ENCODE measurements around the gene RAD51B. TPM values are rescaled to one million over a fixed set of nuclear protein-coding genes. Genes with fewer than 3 reads are reported as not detected.

The RAD51B gene
- total RNA-seq, 1 experiment from 2014 or later, result 16.7 TPM

DNA sequence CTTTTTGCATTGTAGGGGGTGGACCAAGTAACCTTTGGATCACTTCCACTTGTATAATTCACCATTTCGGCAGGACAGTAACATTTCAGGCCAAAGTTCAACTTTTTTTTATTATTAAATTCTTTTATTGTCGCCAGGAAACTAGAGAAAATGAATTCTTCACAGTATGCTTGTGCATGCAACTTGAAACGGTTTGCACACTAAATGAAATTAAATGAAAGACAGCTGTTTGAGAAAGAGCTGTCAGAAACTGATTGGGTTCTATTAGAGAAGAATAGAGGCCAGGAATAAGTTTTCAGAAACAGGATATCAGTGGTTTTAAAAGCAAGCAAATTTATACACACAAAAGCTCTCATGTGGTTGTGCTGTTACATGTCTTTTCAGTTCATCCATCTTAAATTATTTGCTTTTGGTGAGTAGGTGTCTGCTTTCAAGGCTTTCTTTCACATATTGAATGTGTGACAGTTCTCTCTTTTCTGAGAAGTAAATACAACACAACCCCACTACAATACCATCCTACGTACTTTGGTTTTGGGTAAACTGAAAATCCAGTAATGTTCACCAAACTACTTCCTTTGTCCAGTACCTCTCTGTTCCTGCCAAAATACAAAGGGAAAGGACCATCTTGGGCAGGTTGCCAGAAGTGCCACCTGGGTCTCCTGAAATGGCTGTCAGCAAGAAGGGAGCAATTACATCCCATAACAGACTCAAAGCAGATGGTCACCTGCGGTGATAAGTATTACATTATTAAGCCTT, 291.7 kb downstream of the RAD51B start:
- no peak overlapping the region for H3K27ac ChIP-seq (ENCODE audit: insufficient read length, low read depth, low read length)
- no CpG with 5 or more reads among the region's 5 CpGs for WGBS (ENCODE audit: extremely low coverage, insufficient read length, low lambda C conversion rate)
- Mint-ChIP-seq H3K9me3 (no peaks in the 10 kb centered on the region), H3K27me3 (ENCODE audit: low read depth) (no peaks in the 10 kb centered on the region), H3K4me3 (no peak overlapping the region), H3K36me3 (ENCODE audit: insufficient read depth in 1 of 3, low read depth in 3 of 3) (no peaks in the 10 kb centered on the region), H3K4me1 (peaks cover 3 to 24% of the 10 kb centered on the region in 2 experiments; a peak in 3 of 4 replicates), H3K27ac (no peak overlapping the region)
- H4K91ac ChIP-seq (ENCODE audit: insufficient read length, low read depth, low read length), result no peak overlapping the region
- no peaks in the 10 kb centered on the region; the same call in 1 of the 2 replicates for H3K27me3 ChIP-seq (ENCODE audit: insufficient read depth, low read length)
- H3K18ac ChIP-seq (ENCODE audit: insufficient read length, low read depth, low read length), result no peak overlapping the region
- TF ChIP-seq, protein P1, sequence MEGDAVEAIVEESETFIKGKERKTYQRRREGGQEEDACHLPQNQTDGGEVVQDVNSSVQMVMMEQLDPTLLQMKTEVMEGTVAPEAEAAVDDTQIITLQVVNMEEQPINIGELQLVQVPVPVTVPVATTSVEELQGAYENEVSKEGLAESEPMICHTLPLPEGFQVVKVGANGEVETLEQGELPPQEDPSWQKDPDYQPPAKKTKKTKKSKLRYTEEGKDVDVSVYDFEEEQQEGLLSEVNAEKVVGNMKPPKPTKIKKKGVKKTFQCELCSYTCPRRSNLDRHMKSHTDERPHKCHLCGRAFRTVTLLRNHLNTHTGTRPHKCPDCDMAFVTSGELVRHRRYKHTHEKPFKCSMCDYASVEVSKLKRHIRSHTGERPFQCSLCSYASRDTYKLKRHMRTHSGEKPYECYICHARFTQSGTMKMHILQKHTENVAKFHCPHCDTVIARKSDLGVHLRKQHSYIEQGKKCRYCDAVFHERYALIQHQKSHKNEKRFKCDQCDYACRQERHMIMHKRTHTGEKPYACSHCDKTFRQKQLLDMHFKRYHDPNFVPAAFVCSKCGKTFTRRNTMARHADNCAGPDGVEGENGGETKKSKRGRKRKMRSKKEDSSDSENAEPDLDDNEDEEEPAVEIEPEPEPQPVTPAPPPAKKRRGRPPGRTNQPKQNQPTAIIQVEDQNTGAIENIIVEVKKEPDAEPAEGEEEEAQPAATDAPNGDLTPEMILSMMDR (conservative IDR thresholded peaks at IDR 0.05), result no peak
- H2BK15ac ChIP-seq (ENCODE audit: low read depth, low read length), result no peak overlapping the region; the same call in 1 of the 2 replicates
- no peak overlapping the region for H3K4me2 ChIP-seq (ENCODE audit: insufficient read depth, insufficient read length, low read length)
- no peaks in the 10 kb centered on the region for H3K9me3 ChIP-seq (ENCODE audit: control insufficient read depth, low read depth, low read length)
- no peak overlapping the region for H2AK5ac ChIP-seq (ENCODE audit: insufficient read length, low read length)
- H4K8ac ChIP-seq (replicated peaks; ENCODE audit: insufficient read length, low read depth, low read length), result no peak overlapping the region
- no peak overlapping the region for H3T11ph ChIP-seq (ENCODE audit: low read length)
- H4K5ac ChIP-seq (ENCODE audit: insufficient read length, low read depth, low read length), result no peak overlapping the region
- DNase-seq, result no peak
- no peaks in the 10 kb centered on the region for H3K79me2 ChIP-seq (ENCODE audit: insufficient read depth, low read length)
- no peak overlapping the region for H3K9ac ChIP-seq (ENCODE audit: extremely low read depth, insufficient read length, low read length)
- no peaks in the 10 kb centered on the region for H3K79me1 ChIP-seq (ENCODE audit: insufficient read depth, low read depth, low read length, poor library complexity, severe bottlenecking)
- H3K14ac ChIP-seq (ENCODE audit: insufficient read depth, low read length), result no peak overlapping the region
- H3K56ac ChIP-seq (ENCODE audit: insufficient read length, low read depth, low read length), result no peak overlapping the region
- no peak overlapping the region for H3K4ac ChIP-seq (ENCODE audit: low read depth, low read length)
- H2BK12ac ChIP-seq (ENCODE audit: insufficient read length, low read depth, low read length), result no peak overlapping the region
- no peak overlapping the region for H2BK5ac ChIP-seq (ENCODE audit: insufficient read length, low read length)
- no peaks in the 10 kb centered on the region for H3K4me1 ChIP-seq (ENCODE audit: insufficient read depth, low read length)
- H2BK20ac ChIP-seq (ENCODE audit: low read depth, low read length, poor library complexity, severe bottlenecking), result no peak overlapping the region
- H2BK120ac ChIP-seq (ENCODE audit: low read depth, low read length, poor library complexity, severe bottlenecking), result no peak overlapping the region
- H3K23me2 ChIP-seq (ENCODE audit: insufficient read length, low read depth, low read length, poor library complexity, severe bottlenecking), result no peaks in the 10 kb centered on the region
- no peak overlapping the region for H3K23ac ChIP-seq (ENCODE audit: insufficient read length, low read depth, low read length)
- no peak overlapping the region for H2AFZ ChIP-seq (ENCODE audit: low read length)
- H4K20me1 ChIP-seq (ENCODE audit: control insufficient read depth, insufficient read depth, insufficient read length), result no peaks in the 10 kb centered on the region
